ENCODE results near the gene SLC16A2.
"Not testable (repeated sequence)": the region's sequence is repeated elsewhere in the genome, so short reads cannot be mapped to it uniquely, and the experiment has no call there.

SLC16A2 gene

DNA sequence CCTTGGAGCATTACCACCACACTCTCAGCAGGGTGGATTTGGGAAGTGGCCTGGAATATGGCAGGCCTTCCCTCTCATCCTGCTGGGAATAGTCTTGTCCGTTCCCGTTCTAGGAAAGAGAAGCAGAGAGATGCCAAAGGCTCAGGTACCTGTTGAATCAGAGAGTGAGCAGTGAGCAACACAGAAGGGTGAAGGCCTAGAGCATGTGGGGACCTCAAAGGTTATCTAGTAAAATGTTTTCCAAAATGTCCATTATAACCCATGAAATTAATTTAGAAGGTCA is 30.8 kb downstream of the SLC16A2 start:
- DNase-seq (ENCODE audit: low spot score), result no peak
- TF ChIP-seq, protein P1, sequence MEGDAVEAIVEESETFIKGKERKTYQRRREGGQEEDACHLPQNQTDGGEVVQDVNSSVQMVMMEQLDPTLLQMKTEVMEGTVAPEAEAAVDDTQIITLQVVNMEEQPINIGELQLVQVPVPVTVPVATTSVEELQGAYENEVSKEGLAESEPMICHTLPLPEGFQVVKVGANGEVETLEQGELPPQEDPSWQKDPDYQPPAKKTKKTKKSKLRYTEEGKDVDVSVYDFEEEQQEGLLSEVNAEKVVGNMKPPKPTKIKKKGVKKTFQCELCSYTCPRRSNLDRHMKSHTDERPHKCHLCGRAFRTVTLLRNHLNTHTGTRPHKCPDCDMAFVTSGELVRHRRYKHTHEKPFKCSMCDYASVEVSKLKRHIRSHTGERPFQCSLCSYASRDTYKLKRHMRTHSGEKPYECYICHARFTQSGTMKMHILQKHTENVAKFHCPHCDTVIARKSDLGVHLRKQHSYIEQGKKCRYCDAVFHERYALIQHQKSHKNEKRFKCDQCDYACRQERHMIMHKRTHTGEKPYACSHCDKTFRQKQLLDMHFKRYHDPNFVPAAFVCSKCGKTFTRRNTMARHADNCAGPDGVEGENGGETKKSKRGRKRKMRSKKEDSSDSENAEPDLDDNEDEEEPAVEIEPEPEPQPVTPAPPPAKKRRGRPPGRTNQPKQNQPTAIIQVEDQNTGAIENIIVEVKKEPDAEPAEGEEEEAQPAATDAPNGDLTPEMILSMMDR (IDR thresholded peaks at IDR 0.05; ENCODE audit: extremely low read depth, missing control alignments), result no peak

DNA sequence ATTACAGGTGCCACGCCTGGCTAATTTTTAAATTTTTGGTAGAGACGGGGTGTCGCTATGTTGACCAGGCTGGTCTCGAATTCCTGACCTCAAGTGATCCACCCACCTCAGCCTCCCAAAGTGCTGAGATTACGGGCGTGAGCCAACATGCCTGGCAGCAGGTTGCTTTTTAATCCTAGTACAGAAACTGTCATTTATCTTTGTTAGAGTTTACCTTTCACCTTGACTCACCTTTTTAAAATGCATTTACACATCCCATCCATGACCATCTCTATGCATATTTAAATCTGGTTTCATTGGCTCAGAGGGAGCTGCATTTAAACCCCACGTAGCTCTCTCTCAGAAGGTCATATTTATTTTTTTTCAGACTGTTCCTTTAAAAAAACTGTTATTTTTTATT is 31.9 kb downstream of the SLC16A2 start:
- DNase-seq (ENCODE audit: low spot score), result no peak
- TF ChIP-seq, protein P1 (IDR thresholded peaks at IDR 0.05; ENCODE audit: extremely low read depth, missing control alignments), result no peak

DNA sequence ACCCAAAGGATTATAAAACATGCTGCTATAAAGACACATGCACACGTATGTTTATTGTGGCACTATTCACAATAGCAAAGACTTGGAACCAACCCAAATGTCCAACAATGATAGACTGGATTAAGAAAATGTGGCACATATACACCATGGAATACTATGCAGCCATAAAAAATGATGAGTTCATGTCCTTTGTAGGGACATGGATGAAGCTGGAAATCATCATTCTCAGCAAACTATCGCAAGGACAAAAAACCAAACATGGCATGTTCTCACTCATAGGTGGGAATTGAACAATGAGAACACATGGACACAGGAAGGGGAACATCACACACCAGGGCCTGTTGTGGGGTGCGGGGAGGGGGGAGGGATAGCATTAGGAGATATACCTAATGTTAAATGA is 32.9 kb downstream of the SLC16A2 start:
- not testable (repeated sequence) for DNase-seq (ENCODE audit: low spot score)

DNA sequence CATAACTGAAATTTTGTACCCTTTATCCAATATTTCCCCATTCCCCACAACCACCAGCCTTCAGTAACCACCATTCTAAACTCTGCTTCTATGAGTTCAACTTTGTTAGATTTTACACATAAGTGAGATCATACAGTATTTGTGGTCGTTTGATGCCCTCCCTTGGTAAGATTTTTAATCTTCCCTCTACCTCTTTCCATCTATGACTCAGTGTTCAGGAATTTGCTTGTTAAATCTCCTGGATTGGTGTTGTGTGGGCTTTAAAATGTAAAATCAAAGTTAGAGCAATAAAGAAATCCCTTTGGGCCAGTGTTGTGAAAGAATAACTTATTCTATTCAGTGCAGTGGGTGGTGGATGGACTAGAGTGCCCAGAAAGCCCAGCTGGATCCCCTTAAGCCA is 37.4 kb downstream of the SLC16A2 start:
- no peak for DNase-seq (ENCODE audit: low spot score)
- TF ChIP-seq, protein P1 (IDR thresholded peaks at IDR 0.05; ENCODE audit: extremely low read depth, missing control alignments), result no peak

DNA sequence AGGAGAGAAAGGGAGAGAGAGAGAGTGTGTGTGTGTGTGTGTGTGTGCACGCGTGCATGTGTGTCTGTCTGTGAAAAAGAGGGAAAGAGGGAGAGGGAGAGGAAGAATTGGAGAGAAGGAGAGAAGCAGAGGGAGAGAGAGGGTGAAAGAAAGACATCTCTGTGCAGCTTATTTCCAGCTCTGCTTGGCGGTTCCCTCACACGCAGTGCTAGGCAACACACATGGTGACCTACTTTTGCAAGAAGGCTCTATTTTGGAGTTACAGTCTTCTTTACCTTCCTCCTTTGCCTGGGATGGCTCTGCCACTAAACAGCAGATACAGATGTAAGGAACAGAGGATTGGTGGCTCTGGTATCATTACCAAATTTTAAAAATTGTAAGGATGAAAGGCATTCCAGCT is 40.1 kb downstream of the SLC16A2 start:
- no peak for DNase-seq (ENCODE audit: low spot score)
- TF ChIP-seq, protein P1 (IDR thresholded peaks at IDR 0.05; ENCODE audit: extremely low read depth, missing control alignments), result no peak

DNA sequence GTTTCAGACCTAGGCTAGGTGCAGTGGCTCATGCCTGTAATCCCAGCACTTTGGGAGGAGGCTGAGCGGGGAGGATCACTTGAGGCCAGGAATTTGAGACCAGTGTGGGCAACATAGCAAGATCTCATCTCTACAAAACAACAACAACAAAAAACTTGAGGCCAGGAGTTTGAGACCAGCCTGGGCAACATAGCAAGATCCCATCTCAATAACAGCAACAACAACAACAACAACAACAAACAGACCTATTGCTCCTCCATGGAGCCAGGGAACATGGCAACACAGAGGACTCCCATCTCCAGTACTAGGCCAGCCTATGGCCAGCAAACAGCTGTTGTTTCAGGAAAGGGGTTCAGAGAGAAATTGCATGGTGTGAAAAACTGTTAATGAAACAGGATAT is 43.4 kb downstream of the SLC16A2 start:
- no peak for DNase-seq (ENCODE audit: low spot score)
- TF ChIP-seq, protein P1 (IDR thresholded peaks at IDR 0.05; ENCODE audit: extremely low read depth, missing control alignments), result no peak

DNA sequence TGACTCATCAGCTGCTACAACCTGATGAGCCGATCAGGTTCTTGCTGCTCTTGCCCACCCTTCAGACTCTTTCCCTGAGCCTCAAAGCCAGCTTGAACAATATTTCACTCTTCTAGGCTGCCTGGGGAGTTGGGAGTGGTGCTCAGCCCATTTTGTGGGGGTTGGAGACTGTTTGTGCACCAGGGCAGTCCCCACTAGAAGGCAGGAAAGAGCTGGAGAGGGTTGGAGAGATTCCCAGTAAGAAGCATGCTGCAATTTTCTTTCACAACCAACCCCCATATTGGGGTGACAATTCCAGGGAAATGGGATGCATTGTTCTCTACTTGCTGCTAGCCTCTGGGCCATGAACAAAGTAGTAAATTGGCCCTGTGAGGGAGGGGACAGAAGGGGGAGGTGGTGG is 44.1 kb downstream of the SLC16A2 start:
- TF ChIP-seq, protein P1 (IDR thresholded peaks at IDR 0.05; ENCODE audit: extremely low read depth, missing control alignments), result no peak
- DNase-seq (ENCODE audit: low spot score), result no peak

DNA sequence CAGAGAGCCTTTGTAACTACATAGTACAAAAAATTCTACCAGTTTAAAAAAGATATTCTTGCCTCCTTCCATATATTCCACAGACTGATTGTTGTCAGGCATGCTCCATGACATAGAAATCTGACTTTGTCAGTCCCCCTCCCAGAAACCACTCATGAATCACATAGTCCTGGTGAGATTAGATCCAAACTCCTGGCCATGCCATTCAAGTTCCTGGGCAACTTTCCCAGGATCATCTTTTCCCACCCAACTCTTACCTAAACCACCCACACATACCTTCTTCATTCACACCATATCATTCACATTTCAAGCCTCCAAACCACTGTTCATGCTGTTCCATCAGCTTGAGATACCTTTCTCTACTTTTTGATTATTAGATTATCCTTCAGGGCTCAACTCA is 46.4 kb downstream of the SLC16A2 start:
- no peak for DNase-seq (ENCODE audit: low spot score)
- TF ChIP-seq, protein P1 (IDR thresholded peaks at IDR 0.05; ENCODE audit: extremely low read depth, missing control alignments), result no peak

DNA sequence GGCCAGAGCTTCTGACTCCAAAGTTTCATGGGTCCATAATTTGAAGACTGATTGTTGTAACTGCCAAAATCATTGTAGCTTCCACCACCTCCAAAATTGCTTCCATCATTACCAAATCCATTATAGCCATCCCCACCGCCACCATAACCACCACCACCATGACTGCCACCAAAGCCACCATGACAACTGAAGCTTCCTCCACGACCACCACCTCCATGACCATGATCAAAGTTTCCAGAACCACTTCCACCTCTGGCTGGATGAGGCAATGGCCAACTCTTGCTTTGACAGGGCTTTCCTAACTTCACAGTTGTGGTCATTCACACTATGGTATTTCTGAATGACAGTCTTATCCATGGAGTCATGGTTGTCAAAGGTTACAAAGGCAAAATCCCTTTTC is 51.8 kb downstream of the SLC16A2 start:
- not testable (repeated sequence) for DNase-seq (ENCODE audit: low spot score)

Data from GM20000 (cell line).